A549 (cell line): ENCODE data around the gene FAM240B. TPM values are rescaled to one million over a fixed set of nuclear protein-coding genes. Genes with fewer than 3 reads are reported as not detected.

Source experiments
- ATAC-seq, 2 experiments: fragments of 200-7000 bp in 1 of 2; fragments of >200 bp in 1 of 2; cut with Nextera tagmentation in 1 of 2; cut with Tn5 transposase in 1 of 2; 3 replicates each; pipeline versions ENCODE4 v1.8.0 to v1.9.1; 2018 to 2020; ENCODE audit warnings: mild to moderate bottlenecking in 1 of 2, moderate library complexity in 1 of 2
- CTCF ChIA-PET: fragments of 300-600 bp; sonication (Branson Sonifier 250); formaldehyde crosslinking; extraction: SDS; loops from one replicate; lab custom pipeline; 2021; ENCODE audit warnings: antibody characterized with exemption, inconsistent platforms; lab: Yijun Ruan, JAX
- POLR2A ChIA-PET: fragments of 350-600 bp; formaldehyde crosslinking; extraction: SDS; loops from one replicate; lab custom pipeline; 2021; ENCODE audit warnings: antibody characterized with exemption, inconsistent platforms; lab: Yijun Ruan, JAX
- DNase-seq, 2 experiments: peaks; one replicate each; pipeline versions ENCODE4 v3.0.0 to v3.0.0-alpha.2; 2011 to 2016; ENCODE audit warnings: low read depth in 1 of 2, low spot score in 1 of 2
- FAIRE-seq: peaks from 2 replicates; lab custom pipeline; 2011; peaks lifted over from hg19 to GRCh38; lab: Jason Lieb, UNC
- H3K27ac ChIP-seq, 2 experiments: fragments of >200 bp; sonication (Bioruptor Twin); formaldehyde crosslinking; 3 replicates each; pipeline ENCODE4 v1.5.1; 2016 to 2017
- H3K4me1 ChIP-seq: fragments of >200 bp; sonication (Bioruptor Twin); formaldehyde crosslinking; 3 replicates; pipeline ENCODE4 v1.6.1; 2016
- H3K4me2 ChIP-seq: fragments of >200 bp; sonication (Bioruptor Twin); formaldehyde crosslinking; 3 replicates; pipeline ENCODE4 v1.6.1; 2016
- H3K4me3 ChIP-seq: fragments of >200 bp; sonication (Bioruptor Twin); formaldehyde crosslinking; 3 replicates; pipeline ENCODE4 v1.5.1; 2016
- H3K9me3 ChIP-seq: fragments of >200 bp; sonication (Bioruptor Twin); formaldehyde crosslinking; 3 replicates; pipeline ENCODE4 v1.6.1; 2016
- BHLHE40 ChIP-seq: IDR thresholded peaks from 2 replicates; pipeline ENCODE4 v1.6.1; 2012; ENCODE audit warnings: low read depth, low read length, inconsistent platforms
- CBX2 ChIP-seq: fragments of 200-600 bp; sonication (generic); IDR thresholded peaks from 2 replicates; pipeline ENCODE4 v1.6.1; 2016; ENCODE audit warnings: low read depth, mild to moderate bottlenecking, borderline replicate concordance
- CHD4 ChIP-seq: fragments of 200-600 bp; sonication (generic); IDR thresholded peaks from 2 replicates; pipeline ENCODE4 v1.6.1; 2016; ENCODE audit warnings: antibody characterized with exemption, mild to moderate bottlenecking, borderline replicate concordance
- CTCF ChIP-seq: fragments of >200 bp; sonication (Bioruptor Twin); formaldehyde crosslinking; IDR thresholded peaks from 3 replicates; pipeline ENCODE4 v1.5.1; 2016
- EHMT2 ChIP-seq: fragments of 200-600 bp; sonication (generic); IDR thresholded peaks from 2 replicates; pipeline ENCODE4 v1.6.1; 2016; ENCODE audit warnings: antibody characterized with exemption, low read depth, mild to moderate bottlenecking, moderate library complexity
- EP300 ChIP-seq, 2 experiments: fragments of >200 bp; sonication (Bioruptor Twin); formaldehyde crosslinking; IDR thresholded peaks; 2 replicates in 1 of 2; 3 replicates in 1 of 2; pipeline ENCODE4 v1.6.1; 2016 to 2017
- FOSL2 ChIP-seq, 2 experiments: fragments of 450-650 bp in 1 of 2; fragments of >200 bp in 1 of 2; sonication (Bioruptor Twin) in 1 of 2; formaldehyde crosslinking; IDR thresholded peaks; 2 replicates each; pipeline versions ENCODE4 v1.5.0 to v1.6.1; 2016 to 2020; ENCODE audit warnings: mild to moderate bottlenecking in 1 of 2, moderate library complexity in 1 of 2
- HDAC2 ChIP-seq: fragments of 200-600 bp; sonication (generic); IDR thresholded peaks from 2 replicates; pipeline ENCODE4 v1.6.1; 2016
- HOXB5 ChIP-seq: fragments of 250-450 bp; sonication (Bioruptor Pico); IDR thresholded peaks from 2 replicates; pipeline ENCODE4 v1.5.0; 2020; ENCODE audit warnings: mild to moderate bottlenecking, moderate library complexity
- POLR2A ChIP-seq: IDR thresholded peaks from 2 replicates; pipeline ENCODE4 v1.6.1; 2012; ENCODE audit warnings: mild to moderate bottlenecking, low read length
- RAD21 ChIP-seq, 2 experiments: fragments of >200 bp in 1 of 2; sonication (Bioruptor Twin) in 1 of 2; formaldehyde crosslinking in 1 of 2; IDR thresholded peaks in 1 of 2; conservative IDR thresholded peaks in 1 of 2; 2 replicates in 1 of 2; 3 replicates in 1 of 2; pipeline ENCODE4 v1.6.1; 2012 to 2018; ENCODE audit warnings: inconsistent platforms in 1 of 2
- RCOR1 ChIP-seq: fragments of 150-350 bp; IDR thresholded peaks from 2 replicates; pipeline ENCODE4 v1.6.1; 2014; ENCODE audit warnings: antibody characterized with exemption, low read length, low read depth
- SMC3 ChIP-seq: fragments of >200 bp; sonication (Bioruptor Twin); formaldehyde crosslinking; IDR thresholded peaks from 3 replicates; pipeline ENCODE4 v1.6.1; 2018; ENCODE audit warnings: inconsistent platforms
- TFCP2L1 ChIP-seq: fragments of 250-450 bp; sonication (Bioruptor Pico); IDR thresholded peaks from 2 replicates; pipeline ENCODE4 v1.5.0; 2021; ENCODE audit warnings: mild to moderate bottlenecking
- ZFP36 ChIP-seq: fragments of 450-650 bp; IDR thresholded peaks from 2 replicates; pipeline ENCODE4 v1.6.1; 2014; ENCODE audit warnings: borderline replicate concordance; ENCODE audit not compliant: partially characterized antibody
- ZSCAN20 ChIP-seq: fragments of 250-450 bp; sonication (Bioruptor Pico); IDR thresholded peaks from 2 replicates; pipeline ENCODE4 v1.8.0; 2022; ENCODE audit warnings: mild to moderate bottlenecking, moderate library complexity
- WGBS: methylation state at CpG from one replicate; pipeline ENCODE4 v1.1.6; 2017; ENCODE audit errors: missing lambda C conversion rate; 5-methylcytosine and 5-hydroxymethylcytosine counted together
- polyA plus RNA-seq, 4 experiments: library from polyadenylated mRNA; depleted of rRNA in 3 of 4; stranded (reverse); fragments of >200 nt; fragmentation: RNase III in 1 of 4; extraction: RNeasy Plus Mini Kit Qiagen cat#74134 plus additional on column Dnase treatment in 1 of 4; gene quantifications; 2 replicates in 3 of 4; 3 replicates in 1 of 4; pipeline ENCODE4 v1.2.3, GENCODE V29; 2011 to 2017

The FAM240B gene
- polyA plus RNA-seq, 2 of the 4 experiments (the other 2 are of a cell fraction) = not detected

- FAIRE-seq = no peak
- no peaks in the 10 kb centered on the region for H3K4me1 ChIP-seq
- no peaks in the 10 kb centered on the region for H3K9me3 ChIP-seq
- WGBS = 67% methylated on average over 7 of the region's 7 CpGs
- no peak for TF ChIP-seq POLR2A
- no peak for TF ChIP-seq ZSCAN20 (CRISPR knock-in tag)
- no peak for TF ChIP-seq EP300 (IDR thresholded peaks at IDR 0.05)
- no peak for TF ChIP-seq CBX2
- TF ChIP-seq ZFP36 = no peak
- H3K4me2 ChIP-seq = no peak overlapping the region
- no peak; a peak in 1 of 6 replicates for ATAC-seq
- DNase-seq = no peak
- POLR2A ChIA-PET = no interaction called here
- H3K4me3 ChIP-seq = no peak overlapping the region
- H3K27ac ChIP-seq = no peak overlapping the region
- CTCF ChIA-PET = interaction anchor here (1.2 kb wide), 1 partner anchor 62 kb away, joined by 3 read pairs; no protein-coding TSS in a partner anchor
Observed at GRCh38 chr9:38733503-38733902, 13.6 kb upstream of the FAM240B start.

DNA sequence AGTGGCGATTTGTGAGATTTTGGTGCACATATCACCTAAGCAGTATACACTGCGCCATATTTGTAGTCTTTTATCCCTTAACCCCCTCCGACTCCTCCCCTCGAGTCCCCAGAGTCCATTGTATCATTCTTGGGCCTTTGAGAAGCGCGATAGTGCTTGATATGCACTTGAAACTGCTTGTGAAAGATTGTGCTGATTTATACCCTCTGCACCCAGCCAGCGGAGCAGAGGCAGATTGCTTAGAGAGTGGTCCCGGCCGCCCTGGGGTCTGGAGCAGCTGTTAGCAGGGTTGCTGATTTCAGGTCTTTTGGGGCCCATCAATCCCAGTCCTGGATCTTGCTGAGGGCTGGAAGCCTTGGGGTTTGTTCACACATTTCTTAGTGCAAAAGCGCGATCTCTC is 13.0 kb upstream of the FAM240B start:
- 72% methylated on average over 10 of the region's 11 CpGs for WGBS
- Histone ChIP-seq H3K9me3 (no peaks in the 10 kb centered on the region), H3K4me2 (no peak overlapping the region), H3K4me3 (no peak overlapping the region), H3K4me1 (no peaks in the 10 kb centered on the region), H3K27ac (no peak overlapping the region)
- ChIA-PET POLR2A (no interaction called here), CTCF (interaction anchor here (1.2 kb wide), 1 partner anchor 61 kb away, joined by 3 read pairs; no protein-coding TSS in a partner anchor)
- ATAC-seq (no peak), FAIRE-seq (no peak), DNase-seq (no peak)
- no peak for TF ChIP-seq EHMT2
- TF ChIP-seq CHD4 = no peak
- TF ChIP-seq TFCP2L1 (CRISPR knock-in tag) = no peak
- TF ChIP-seq HDAC2 = no peak
- TF ChIP-seq ZFP36 = no peak

- peak overlapping the region; percentile 46; the same call in 2 of the 3 replicates for H3K4me2 ChIP-seq
- peak overlapping the region in 1 of 2 experiments; percentile 52; a peak in 2 of 6 replicates for H3K27ac ChIP-seq
- POLR2A ChIA-PET = no interaction called here
- no peaks in the 10 kb centered on the region for H3K4me1 ChIP-seq
- no peak for FAIRE-seq
- TF ChIP-seq HOXB5 (CRISPR knock-in tag) (no peak), SMC3 (peak; percentile 89), RAD21 (conservative IDR thresholded peaks at IDR 0.05 in 1 of 2, IDR thresholded peaks at IDR 0.05 in 1 of 2) (peak; percentile 89 to 90), BHLHE40 (no peak), CTCF (peak; percentile 59; the same call in 2 of the 3 replicates)
- DNase-seq = peak; percentile 21 to 77
- WGBS = 44% methylated on average over 10 of the region's 10 CpGs
- CTCF ChIA-PET = interaction anchor here (0.6 to 1.8 kb wide), 10 partner anchors 9 to 308 kb away, joined by 3 to 13 read pairs (median 4); no protein-coding TSS in a partner anchor
- ATAC-seq = peak; percentile 92 to 93
- no peaks in the 10 kb centered on the region for H3K9me3 ChIP-seq
- H3K4me3 ChIP-seq = no peak overlapping the region
Observed at GRCh38 chr9:38727497-38728001, 7.6 kb upstream of the FAM240B start.

GRCh38 chr9:38724754-38725153 is 4.8 kb upstream of the FAM240B start:
- no peak for ATAC-seq
- no peak for FAIRE-seq
- TF ChIP-seq RCOR1 (no peak), FOSL2 (IDR thresholded peaks at IDR 0.05) (no peak), FOSL2 (CRISPR knock-in tag; IDR thresholded peaks at IDR 0.05) (no peak)
- Histone ChIP-seq H3K27ac (no peak overlapping the region), H3K4me1 (no peaks in the 10 kb centered on the region), H3K9me3 (no peaks in the 10 kb centered on the region), H3K4me3 (no peak overlapping the region), H3K4me2 (no peak overlapping the region)
- ChIA-PET CTCF (interaction anchor here (1.2 to 1.4 kb wide), 2 partner anchors 9 to 24 kb away, joined by 3 read pairs; no protein-coding TSS in a partner anchor), POLR2A (no interaction called here)
- DNase-seq = no peak
- WGBS = 90% methylated on average over 10 of the region's 10 CpGs
